Measurements from ENCODE around the gene SORCS3. TPM values are rescaled to one million over a fixed set of nuclear protein-coding genes. Genes with fewer than 3 reads are reported as not detected.

SORCS3 gene
- total and polyA plus RNA-seq, 2 donors (not counting 1 experiment from before 2014, with no cell fraction given) = not detected

DNA sequence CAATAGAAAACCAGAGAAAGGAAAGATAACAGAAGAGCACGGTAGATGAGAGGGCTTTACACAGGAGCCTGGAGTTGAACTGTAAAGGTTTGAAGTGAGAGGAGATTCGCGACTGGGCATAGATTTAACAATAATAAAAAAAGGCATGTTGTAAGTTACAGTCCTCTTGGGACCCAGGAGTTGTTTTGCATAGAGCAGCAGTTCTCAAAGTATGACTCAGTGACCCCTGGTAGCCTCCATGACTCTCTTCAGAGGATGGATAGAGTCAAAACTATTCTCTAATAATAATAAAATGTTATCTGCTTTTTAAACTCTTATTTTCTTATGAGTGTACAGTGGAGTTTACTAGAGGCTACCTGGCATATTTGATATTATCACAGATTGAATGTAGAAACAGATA lies 262.3 kb downstream of the SORCS3 start:
- ChIA-PET POLR2A (no interaction called here), CTCF (no interaction called here)
- Histone ChIP-seq H3K4me3 (ENCODE audit: control extremely low read depth in 1 of 5, extremely low read depth in 1 of 5, insufficient read depth in 1 of 5, low read depth in 2 of 5, low read length in 4 of 5) (no peak overlapping the region), H3K9me3 (ENCODE audit: control extremely low read depth in 1 of 3, control insufficient read depth in 2 of 3, insufficient read depth in 1 of 3, low read length in 2 of 3) (no peaks in the 10 kb centered on the region), H2AFZ (ENCODE audit: insufficient read depth, low read depth, low read length, poor library complexity, severe bottlenecking) (no peak overlapping the region), H3K27ac (ENCODE audit: low read length in 2 of 2) (no peak overlapping the region), H3K36me3 (replicated peaks in 1 of 2; ENCODE audit: control extremely low read depth in 1 of 2, control insufficient read depth in 1 of 2, extremely low read depth in 1 of 2, insufficient read depth in 2 of 2, low read length in 1 of 2) (no peaks in the 10 kb centered on the region), H3K4me1 (ENCODE audit: control insufficient read depth in 2 of 2, insufficient read depth in 2 of 2, low read length in 2 of 2) (no peaks in the 10 kb centered on the region), H4K20me1 (ENCODE audit: control insufficient read depth, insufficient read depth, low read length, poor library complexity, severe bottlenecking) (no peaks in the 10 kb centered on the region), H3K27me3 (replicated peaks in 1 of 4; ENCODE audit: control extremely low read depth in 1 of 4, control insufficient read depth in 3 of 4, insufficient read depth in 4 of 4, low read length in 3 of 4) (no peaks in the 10 kb centered on the region), H3K4me2 (replicated peaks; ENCODE audit: low read depth, low read length, poor library complexity, severe bottlenecking) (no peak overlapping the region), H3K9ac (ENCODE audit: low read length) (no peak overlapping the region), H3K79me2 (ENCODE audit: control insufficient read depth, insufficient read depth, low read length) (no peaks in the 10 kb centered on the region)
- DNase-seq (no peak), ATAC-seq (ENCODE audit: low read depth) (no peak)
- no peaks in the 10 kb centered on the region for H3K9me3 Mint-ChIP-seq (ENCODE audit: insufficient read depth)
- TF ChIP-seq EZH2 (IDR thresholded peaks at IDR 0.05; ENCODE audit: borderline replicate concordance, insufficient read depth, low read depth, low read length, poor library complexity, severe bottlenecking) = no peak
- no peak for TF ChIP-seq CTCF (IDR thresholded peaks at IDR 0.05)
- H3K4me1 Mint-ChIP-seq = peaks cover 4% of the 10 kb centered on the region
- no peak overlapping the region for H3K4me3 Mint-ChIP-seq
- no peak overlapping the region for H3K27ac Mint-ChIP-seq
- no CpG with 5 or more reads among the region's 3 CpGs for WGBS (ENCODE audit: insufficient coverage)
- intact Hi-C loops (cut with micrococcal nuclease) = no loop called here
- no peaks in the 10 kb centered on the region for H3K27me3 Mint-ChIP-seq

- no peak overlapping the region for H2AFZ ChIP-seq (ENCODE audit: insufficient read depth, low read depth, low read length, poor library complexity, severe bottlenecking)
- CTCF ChIA-PET = no interaction called here
- WGBS (ENCODE audit: insufficient coverage) = 94% methylated on average over 3 of the region's 5 CpGs
- POLR2A ChIA-PET = no interaction called here
- no peak overlapping the region for H3K9ac ChIP-seq (ENCODE audit: low read length)
- H4K20me1 ChIP-seq (ENCODE audit: control insufficient read depth, insufficient read depth, low read length, poor library complexity, severe bottlenecking) = no peaks in the 10 kb centered on the region
- H3K9me3 Mint-ChIP-seq (ENCODE audit: insufficient read depth) = no peaks in the 10 kb centered on the region
- no peaks in the 10 kb centered on the region for H3K4me1 ChIP-seq (ENCODE audit: control insufficient read depth in 2 of 2, insufficient read depth in 2 of 2, low read length in 2 of 2)
- H3K36me3 ChIP-seq (replicated peaks in 1 of 2; ENCODE audit: control extremely low read depth in 1 of 2, control insufficient read depth in 1 of 2, extremely low read depth in 1 of 2, insufficient read depth in 2 of 2, low read length in 1 of 2) = no peaks in the 10 kb centered on the region
- intact Hi-C loops (cut with micrococcal nuclease) = no loop called here
- H3K79me2 ChIP-seq (ENCODE audit: control insufficient read depth, insufficient read depth, low read length) = no peaks in the 10 kb centered on the region
- no peaks in the 10 kb centered on the region for H3K9me3 ChIP-seq (ENCODE audit: control extremely low read depth in 1 of 3, control insufficient read depth in 2 of 3, insufficient read depth in 1 of 3, low read length in 2 of 3)
- H3K4me1 Mint-ChIP-seq = peaks cover 4% of the 10 kb centered on the region
- no peak for DNase-seq
- H3K27ac Mint-ChIP-seq = no peak overlapping the region
- H3K27me3 Mint-ChIP-seq = no peaks in the 10 kb centered on the region
- H3K27me3 ChIP-seq (replicated peaks in 1 of 4; ENCODE audit: control extremely low read depth in 1 of 4, control insufficient read depth in 3 of 4, insufficient read depth in 4 of 4, low read length in 3 of 4) = no peaks in the 10 kb centered on the region
- H3K4me3 ChIP-seq (ENCODE audit: control extremely low read depth in 1 of 5, extremely low read depth in 1 of 5, insufficient read depth in 1 of 5, low read depth in 2 of 5, low read length in 4 of 5) = no peak overlapping the region
- no peak overlapping the region for H3K4me2 ChIP-seq (replicated peaks; ENCODE audit: low read depth, low read length, poor library complexity, severe bottlenecking)
- TF ChIP-seq EZH2 (IDR thresholded peaks at IDR 0.05; ENCODE audit: borderline replicate concordance, insufficient read depth, low read depth, low read length, poor library complexity, severe bottlenecking) = no peak
- no peak for TF ChIP-seq CTCF (IDR thresholded peaks at IDR 0.05)
- no peak for ATAC-seq (ENCODE audit: low read depth)
- H3K4me3 Mint-ChIP-seq = no peak overlapping the region
- H3K27ac ChIP-seq (ENCODE audit: low read length in 2 of 2) = no peak overlapping the region
These were observed 263.7 kb downstream of the SORCS3 start for GRCh38 chr10:104904753-104905323.

Measured in B cell (primary cell).